ENCODE data around the gene F2R. TPM values are rescaled to one million over a fixed set of nuclear protein-coding genes. Genes with fewer than 3 reads are reported as not detected.

The F2R gene
- total and polyA plus RNA-seq, 9 donors, result 1.7 to 28.5 (median 4.9) TPM

DNA sequence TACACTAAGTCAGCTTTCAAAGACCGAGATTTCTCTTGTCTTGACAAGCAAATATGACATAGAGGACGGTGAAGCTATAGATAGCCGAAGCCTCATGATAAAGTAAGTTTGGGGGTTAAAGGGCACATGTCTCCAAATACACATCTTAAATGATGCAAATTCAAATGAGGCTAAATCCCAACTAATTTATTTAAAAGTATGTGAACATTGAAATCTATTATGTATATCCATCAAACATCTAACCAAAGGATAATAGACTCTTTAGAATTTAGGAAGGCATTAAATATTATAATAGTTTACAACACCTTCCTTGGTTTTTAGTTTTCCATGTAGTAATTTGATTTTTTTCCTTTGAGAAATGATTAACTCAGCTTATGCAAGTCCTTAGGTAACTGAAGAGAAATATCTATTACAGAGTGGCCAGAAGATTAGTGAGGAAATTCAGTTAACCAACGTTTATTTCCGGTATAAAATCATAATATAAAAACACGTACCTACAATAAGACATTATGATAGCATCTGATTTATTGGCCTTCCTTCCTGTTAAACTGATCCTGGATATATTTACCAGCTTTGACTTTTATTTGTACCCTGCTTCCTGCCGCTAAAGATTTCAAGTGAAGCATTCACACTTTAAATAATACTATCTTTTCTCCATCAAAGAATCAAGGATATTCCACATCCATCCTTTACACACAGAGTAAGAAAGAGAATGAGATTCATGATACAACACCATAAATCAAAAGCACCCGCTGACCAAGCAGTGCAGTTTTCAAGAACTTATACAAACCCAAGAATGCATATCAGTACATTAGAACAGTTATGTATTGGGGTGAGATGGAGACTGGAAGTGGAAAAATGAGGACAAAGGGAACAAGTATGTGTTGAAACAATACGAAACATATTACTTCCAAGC, 31.9 kb upstream of the F2R start:
- no peaks in the 10 kb centered on the region for H3K36me3 ChIP-seq
- no peaks in the 10 kb centered on the region for H3K27me3 ChIP-seq
- no peak overlapping the region for H3K4me3 ChIP-seq
- no peaks in the 10 kb centered on the region for H3K4me1 ChIP-seq (ENCODE audit: insufficient read depth)
- TF ChIP-seq POLR2A (IDR thresholded peaks at IDR 0.05), result no peak
- intact Hi-C loops (cut with DNase I), result no loop called here
- DNase-seq, result no peak
- H3K9me3 ChIP-seq, result no peaks in the 10 kb centered on the region
- WGBS, 3 donors, result 81 to 82% (median 81%) methylated on average over 9 of the region's 9 CpGs
- no peak overlapping the region for H3K27ac ChIP-seq

DNA sequence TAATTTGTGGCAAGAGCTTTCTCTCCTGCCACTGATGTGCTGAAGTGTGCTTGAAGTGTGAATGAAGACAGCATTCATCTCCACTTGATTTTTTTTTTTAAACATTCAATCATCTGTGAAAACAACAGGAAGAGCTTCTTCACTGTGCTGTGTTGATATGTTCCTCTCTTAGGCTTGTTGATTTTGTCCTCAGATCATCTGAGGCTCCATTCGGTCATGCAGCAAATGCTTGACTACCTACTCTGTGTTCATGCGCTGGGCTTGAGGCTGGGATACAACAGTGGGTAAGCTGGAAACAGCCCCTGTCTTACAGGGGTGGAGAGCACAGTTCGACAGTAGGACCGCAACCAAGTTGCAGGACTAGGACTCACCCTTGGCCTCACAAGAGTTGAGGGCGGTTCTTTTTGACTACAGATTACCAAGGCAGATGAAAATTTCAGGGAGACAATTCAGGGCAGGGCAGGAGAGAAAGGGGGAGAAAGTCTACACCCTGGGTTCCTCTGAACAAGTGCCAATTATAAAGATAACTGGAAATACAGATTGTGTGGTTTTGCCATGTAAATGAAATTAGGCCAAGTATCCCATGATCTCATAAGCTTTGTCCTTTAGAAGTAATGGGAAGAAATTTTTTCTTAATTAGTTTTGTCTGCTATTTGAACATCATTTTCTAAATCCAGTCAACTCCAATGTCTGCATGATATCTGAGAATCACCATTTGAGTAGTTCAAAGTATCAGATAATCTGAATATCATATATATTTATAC, 31.0 kb upstream of the F2R start:
- no peak overlapping the region for H3K27ac ChIP-seq
- no peak overlapping the region for H3K4me3 ChIP-seq
- H3K36me3 ChIP-seq, result no peaks in the 10 kb centered on the region
- no peak for DNase-seq
- WGBS, 3 donors, result 92 to 95% (median 92%) methylated on average over 5 of the region's 5 CpGs
- no peaks in the 10 kb centered on the region for H3K9me3 ChIP-seq
- no peaks in the 10 kb centered on the region for H3K4me1 ChIP-seq (ENCODE audit: insufficient read depth)
- no peaks in the 10 kb centered on the region for H3K27me3 ChIP-seq
- intact Hi-C loops (cut with DNase I), result no loop called here
- TF ChIP-seq POLR2A (IDR thresholded peaks at IDR 0.05) (no peak), EP300 (IDR thresholded peaks at IDR 0.05) (no peak)
- TF ChIP-seq, protein P1, sequence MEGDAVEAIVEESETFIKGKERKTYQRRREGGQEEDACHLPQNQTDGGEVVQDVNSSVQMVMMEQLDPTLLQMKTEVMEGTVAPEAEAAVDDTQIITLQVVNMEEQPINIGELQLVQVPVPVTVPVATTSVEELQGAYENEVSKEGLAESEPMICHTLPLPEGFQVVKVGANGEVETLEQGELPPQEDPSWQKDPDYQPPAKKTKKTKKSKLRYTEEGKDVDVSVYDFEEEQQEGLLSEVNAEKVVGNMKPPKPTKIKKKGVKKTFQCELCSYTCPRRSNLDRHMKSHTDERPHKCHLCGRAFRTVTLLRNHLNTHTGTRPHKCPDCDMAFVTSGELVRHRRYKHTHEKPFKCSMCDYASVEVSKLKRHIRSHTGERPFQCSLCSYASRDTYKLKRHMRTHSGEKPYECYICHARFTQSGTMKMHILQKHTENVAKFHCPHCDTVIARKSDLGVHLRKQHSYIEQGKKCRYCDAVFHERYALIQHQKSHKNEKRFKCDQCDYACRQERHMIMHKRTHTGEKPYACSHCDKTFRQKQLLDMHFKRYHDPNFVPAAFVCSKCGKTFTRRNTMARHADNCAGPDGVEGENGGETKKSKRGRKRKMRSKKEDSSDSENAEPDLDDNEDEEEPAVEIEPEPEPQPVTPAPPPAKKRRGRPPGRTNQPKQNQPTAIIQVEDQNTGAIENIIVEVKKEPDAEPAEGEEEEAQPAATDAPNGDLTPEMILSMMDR (IDR thresholded peaks at IDR 0.05), result no peak

DNA sequence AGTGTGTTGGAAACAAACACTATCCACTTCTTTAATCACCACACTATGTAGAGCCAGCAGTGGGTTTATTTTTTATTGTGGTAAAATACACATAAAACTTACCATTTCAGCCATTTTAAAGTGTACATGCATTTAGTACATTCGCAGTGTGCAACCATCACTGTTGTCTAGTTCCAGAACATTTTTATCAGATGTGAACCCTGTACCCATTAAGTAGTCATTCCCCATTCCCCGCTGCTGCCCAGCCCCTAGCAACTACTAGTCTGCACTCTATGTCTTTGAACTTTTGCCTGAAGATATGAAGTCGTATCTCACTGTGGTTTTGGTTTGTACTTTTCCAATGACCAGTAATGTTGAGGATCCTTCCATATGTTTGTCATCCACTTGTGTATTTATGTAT, 30.2 kb upstream of the F2R start:
- Histone ChIP-seq H3K36me3 (no peaks in the 10 kb centered on the region), H3K9me3 (no peaks in the 10 kb centered on the region), H3K4me1 (ENCODE audit: insufficient read depth) (no peaks in the 10 kb centered on the region), H3K27me3 (no peaks in the 10 kb centered on the region), H3K4me3 (no peak overlapping the region), H3K27ac (no peak overlapping the region)
- 75 to 84% (median 81%) methylated on average over 3 of the region's 3 CpGs for WGBS, 3 donors
- TF ChIP-seq, protein P1 (IDR thresholded peaks at IDR 0.05), result no peak
- TF ChIP-seq POLR2A (IDR thresholded peaks at IDR 0.05) (no peak), EP300 (IDR thresholded peaks at IDR 0.05) (no peak)
- intact Hi-C loops (cut with DNase I), result no loop called here
- no peak for DNase-seq

DNA sequence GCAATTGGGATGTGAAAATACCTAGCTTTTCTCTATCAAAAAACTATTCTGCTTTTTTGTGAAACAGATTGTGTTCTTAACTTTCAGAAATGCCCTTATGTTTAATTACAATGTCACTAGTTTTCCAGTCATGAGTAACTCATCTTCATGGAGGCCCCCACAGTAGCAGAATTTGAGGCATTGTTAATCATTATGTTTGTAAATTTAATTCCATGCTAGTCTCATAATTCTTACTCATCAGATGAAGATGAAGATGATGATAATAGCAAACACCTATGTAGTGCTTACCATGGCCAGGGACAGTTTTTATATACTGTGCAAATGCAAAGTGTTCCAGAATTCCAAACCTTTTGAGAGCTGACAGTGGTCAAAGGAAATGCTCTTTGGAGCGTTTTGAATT, 27.7 kb upstream of the F2R start:
- H3K27ac ChIP-seq, result no peak overlapping the region
- no peaks in the 10 kb centered on the region for H3K36me3 ChIP-seq
- TF ChIP-seq, protein P1 (IDR thresholded peaks at IDR 0.05), result no peak
- TF ChIP-seq POLR2A (IDR thresholded peaks at IDR 0.05) (no peak), EP300 (IDR thresholded peaks at IDR 0.05) (no peak)
- H3K9me3 ChIP-seq, result no peaks in the 10 kb centered on the region
- no peaks in the 10 kb centered on the region for H3K27me3 ChIP-seq
- no peaks in the 10 kb centered on the region for H3K4me1 ChIP-seq (ENCODE audit: insufficient read depth)
- no peak overlapping the region for H3K4me3 ChIP-seq
- DNase-seq, result no peak
- 86 to 97% (median 96%) methylated on average over 1 of the region's 1 CpG for WGBS, 3 donors
- intact Hi-C loops (cut with DNase I), result no loop called here
